Tibial artery (tissue), 4 donors: Measurements from ENCODE around the gene SRBD1.

Experiments
- DNase-seq, 2 donors: peaks; one replicate each; pipeline ENCODE4 v3.0.0-alpha.2; 2019
- H3K27ac ChIP-seq, 2 donors: fragments of 200-600 bp; sonication (generic) in 1 of 2; 1 replicate in 1 of 2; 2 replicates in 1 of 2; pipeline ENCODE4 v1.5.1; 2018 to 2019; ENCODE audit warnings: mild to moderate bottlenecking in 1 of 2
- H3K27me3 ChIP-seq, 2 donors: fragments of 200-600 bp; sonication (generic) in 1 of 2; one replicate each; pipeline versions ENCODE4 v1.5.1 to v1.6.0; 2016 to 2019
- H3K36me3 ChIP-seq, 3 donors: fragments of 200-600 bp; sonication (generic) in 2 of 3; one replicate each; pipeline ENCODE4 v1.5.1; 2016 to 2019; ENCODE audit warnings: mild to moderate bottlenecking in 2 of 3
- H3K4me1 ChIP-seq, 4 donors: fragments of 200-600 bp; sonication (generic) in 2 of 4; 1 replicate in 3 of 4; 2 replicates in 1 of 4; pipeline ENCODE4 v1.5.1; 2016 to 2019
- H3K4me3 ChIP-seq, 2 donors: fragments of 200-600 bp; sonication (generic) in 1 of 2; 1 replicate in 1 of 2; 2 replicates in 1 of 2; pipeline ENCODE4 v1.5.1; 2018 to 2019; ENCODE audit warnings: mild to moderate bottlenecking in 2 of 2
- H3K9me3 ChIP-seq, 3 donors: fragments of 200-600 bp; sonication (generic) in 1 of 3; one replicate each; pipeline ENCODE4 v1.5.1; 2016 to 2019
- CTCF ChIP-seq, 2 experiments: fragments of 200-600 bp in 1 of 2; fragments of 450-650 bp in 1 of 2; IDR thresholded peaks; one replicate each; pipeline ENCODE4 v1.5.1; 2017 to 2019; ENCODE audit warnings: antibody characterized with exemption in 2 of 2, mild to moderate bottlenecking in 1 of 2, moderate library complexity in 1 of 2
- intact Hi-C: fragments of 100-400 bp; cut with DNase I; formaldehyde crosslinking; loops from one replicate; pipeline ENCODE4 v1.15.0; 2023; ENCODE audit warnings: low total_unique reads

SRBD1 gene

GRCh38 chr2:45614330-45614729 lies 3.3 kb upstream of the SRBD1 start:
- peak overlapping the region in 1 of 2 donors; percentile 12 for H3K27ac ChIP-seq

DNA sequence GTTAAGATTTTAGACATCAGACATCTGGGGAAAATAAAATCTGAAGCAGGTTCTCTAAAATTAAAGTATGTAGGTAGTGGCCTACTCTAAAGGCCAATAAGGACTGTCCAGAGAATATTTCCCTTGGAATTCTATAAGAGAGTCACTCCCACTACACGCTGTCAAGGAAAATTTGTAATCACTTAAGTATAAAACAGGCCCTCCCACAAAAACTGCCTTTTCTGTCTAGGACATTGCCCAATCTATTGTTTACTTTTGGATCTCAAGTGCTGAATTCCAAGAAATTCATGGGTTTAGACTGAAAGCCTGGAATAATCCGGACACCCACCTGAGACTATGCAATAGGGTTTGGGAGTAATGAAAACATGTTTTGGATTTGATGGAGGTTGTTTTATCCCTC lies 1.7 kb upstream of the SRBD1 start:
- DNase-seq: no peak
- no peak for TF ChIP-seq CTCF (IDR thresholded peaks at IDR 0.05)
- intact Hi-C loops: no loop called here
- Histone ChIP-seq H3K4me1 (peaks cover 0 to 23% (median 10%) of the 10 kb centered on the region in 4 donors), H3K27me3 (no peaks in the 10 kb centered on the region), H3K27ac (no peak overlapping the region), H3K4me3 (no peak overlapping the region), H3K9me3 (no peaks in the 10 kb centered on the region), H3K36me3 (no peaks in the 10 kb centered on the region)

More at GRCh38 chr2:45614330-45614729, 3.3 kb upstream of the SRBD1 start:
- no peak for DNase-seq
- H3K4me3 ChIP-seq: no peak overlapping the region
- H3K4me1 ChIP-seq: peaks cover 0 to 23% (median 10%) of the 10 kb centered on the region in 4 donors
- TF ChIP-seq CTCF (IDR thresholded peaks at IDR 0.05): no peak
- no peaks in the 10 kb centered on the region for H3K36me3 ChIP-seq
- intact Hi-C loops: no loop called here
- no peaks in the 10 kb centered on the region for H3K9me3 ChIP-seq
- no peaks in the 10 kb centered on the region for H3K27me3 ChIP-seq

DNA sequence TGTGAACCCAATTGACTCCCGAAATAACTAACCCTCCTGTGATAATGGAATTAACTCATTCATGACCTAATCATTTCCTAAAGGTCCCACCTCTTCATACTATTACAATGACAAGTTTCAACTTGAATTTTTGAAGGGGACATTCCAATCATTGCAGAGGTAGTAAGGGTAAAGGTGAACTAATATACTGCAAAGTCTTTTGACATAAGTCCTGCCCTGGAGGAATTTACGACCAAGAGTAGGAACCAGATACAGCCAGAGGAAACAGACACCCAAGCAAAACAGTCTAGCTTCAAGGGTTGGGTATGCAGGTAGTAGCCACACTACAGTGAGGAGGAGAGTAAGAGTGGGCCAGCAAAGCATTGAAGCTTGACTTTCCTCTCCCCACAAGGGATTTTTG lies 1.2 kb upstream of the SRBD1 start:
- TF ChIP-seq CTCF (IDR thresholded peaks at IDR 0.05): no peak
- Histone ChIP-seq H3K9me3 (no peaks in the 10 kb centered on the region), H3K27ac (no peak overlapping the region), H3K36me3 (no peaks in the 10 kb centered on the region), H3K4me3 (no peak overlapping the region), H3K4me1 (peaks cover 0 to 23% (median 10%) of the 10 kb centered on the region in 4 donors), H3K27me3 (no peaks in the 10 kb centered on the region)
- intact Hi-C loops: no loop called here
- DNase-seq: no peak

DNA sequence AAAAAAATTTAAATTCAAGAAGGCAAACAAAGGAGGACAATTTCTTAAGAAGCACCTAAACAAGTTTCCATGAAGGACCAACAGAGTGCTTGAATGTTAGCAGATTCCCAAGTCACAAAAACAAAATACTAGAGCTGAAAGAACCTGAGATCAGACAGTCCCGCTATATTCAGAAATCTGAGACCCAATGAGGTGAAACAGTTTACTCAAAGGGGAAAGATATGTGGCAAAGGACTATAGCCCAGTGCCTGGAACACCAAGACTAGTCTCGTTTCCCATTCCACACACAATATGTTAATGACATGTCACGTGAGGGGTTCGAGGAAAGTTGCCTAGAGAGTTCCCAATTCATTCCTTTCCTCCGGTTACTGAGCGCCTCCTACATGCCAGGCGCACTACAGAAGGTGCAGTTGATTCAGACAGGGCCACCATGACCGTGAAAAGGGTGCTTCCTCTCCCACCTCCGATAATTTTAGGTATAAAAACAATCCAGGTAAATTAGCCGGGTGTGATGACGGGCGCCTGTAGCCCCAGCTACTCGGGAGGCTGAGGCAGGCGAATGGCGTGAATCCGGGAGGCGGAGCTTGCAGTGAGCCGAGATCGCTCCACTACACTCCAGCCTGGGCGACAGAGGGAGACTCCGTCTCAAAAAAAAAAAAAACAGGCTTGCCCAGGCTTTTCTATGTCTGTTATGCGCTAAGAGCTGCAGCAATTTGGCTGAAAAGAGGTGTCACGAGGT lies 617 bp downstream of the SRBD1 start:
- no peaks in the 10 kb centered on the region for H3K36me3 ChIP-seq
- peaks cover 0 to 23% (median 10%) of the 10 kb centered on the region in 4 donors for H3K4me1 ChIP-seq
- TF ChIP-seq CTCF (IDR thresholded peaks at IDR 0.05): peak in 1 of 2 experiments; percentile 26
- H3K4me3 ChIP-seq: peak overlapping the region; percentile 69
- DNase-seq: peak; percentile 62 to 69
- peak overlapping the region; percentile 80 to 82 for H3K27ac ChIP-seq
- no peaks in the 10 kb centered on the region for H3K9me3 ChIP-seq
- no peaks in the 10 kb centered on the region for H3K27me3 ChIP-seq
- intact Hi-C loops: no loop called here

GRCh38 chr2:45607701-45608100 lies 3.4 kb downstream of the SRBD1 start:
- no peaks in the 10 kb centered on the region for H3K27me3 ChIP-seq
- peaks cover 0 to 21% (median 9%) of the 10 kb centered on the region in 3 donors for H3K36me3 ChIP-seq
- no peak overlapping the region for H3K4me3 ChIP-seq
- intact Hi-C loops: no loop called here
- no peak for TF ChIP-seq CTCF (IDR thresholded peaks at IDR 0.05)
- H3K4me1 ChIP-seq: peaks cover 0 to 16% (median 10%) of the 10 kb centered on the region in 4 donors
- no peak for DNase-seq
- H3K27ac ChIP-seq: no peak overlapping the region
- no peaks in the 10 kb centered on the region for H3K9me3 ChIP-seq
